ENCODE data around the gene CENPC.
A peak's percentile ranks its signal among the peaks of the same experiment; 100 is the strongest.
"Not testable (repeated sequence)": the region's sequence is repeated elsewhere in the genome, so short reads cannot be mapped to it uniquely, and the experiment has no call there.

Gene CENPC

GRCh38 chr4:67452100-67452845 is 93.0 kb downstream of the CENPC start:
- in situ Hi-C loops (cut with HindIII; ENCODE audit: low pct_ligation_motif_present, low sequenced_read_pairs), result no loop called here
- Histone ChIP-seq H3K27ac (no peak overlapping the region), H3K4me3 (ENCODE audit: low read depth, low read length) (no peak overlapping the region), H3K27me3 (replicated peaks) (no peaks in the 10 kb centered on the region), H3K36me3 (replicated peaks) (no peaks in the 10 kb centered on the region)
- peak; percentile 56 for DNase-seq
- no peak for TF ChIP-seq CTCF (IDR thresholded peaks at IDR 0.05; ENCODE audit: low read depth, low read length, missing control alignments)

- in situ Hi-C loops (cut with HindIII; ENCODE audit: low pct_ligation_motif_present, low sequenced_read_pairs), result no loop called here
- H3K27ac ChIP-seq, result no peak overlapping the region
- no peak for TF ChIP-seq CTCF (IDR thresholded peaks at IDR 0.05; ENCODE audit: low read depth, low read length, missing control alignments)
- H3K36me3 ChIP-seq (replicated peaks), result no peaks in the 10 kb centered on the region
- no peaks in the 10 kb centered on the region for H3K27me3 ChIP-seq (replicated peaks)
- H3K4me3 ChIP-seq (ENCODE audit: low read depth, low read length), result no peak overlapping the region
- peak; percentile 14 for DNase-seq
These were observed 93.8 kb downstream of the CENPC start for GRCh38 chr4:67451464-67451863.

GRCh38 chr4:67448621-67449020 is 96.7 kb downstream of the CENPC start:
- H3K4me3 ChIP-seq (ENCODE audit: low read depth, low read length), result no peak overlapping the region
- in situ Hi-C loops (cut with HindIII; ENCODE audit: low pct_ligation_motif_present, low sequenced_read_pairs), result no loop called here
- no peak overlapping the region for H3K27ac ChIP-seq
- no peaks in the 10 kb centered on the region for H3K27me3 ChIP-seq (replicated peaks)
- DNase-seq, result no peak
- TF ChIP-seq CTCF (IDR thresholded peaks at IDR 0.05; ENCODE audit: low read depth, low read length, missing control alignments), result no peak
- no peaks in the 10 kb centered on the region for H3K36me3 ChIP-seq (replicated peaks)

- in situ Hi-C loops (cut with HindIII; ENCODE audit: low pct_ligation_motif_present, low sequenced_read_pairs), result no loop called here
- no peaks in the 10 kb centered on the region for H3K27me3 ChIP-seq (replicated peaks)
- H3K27ac ChIP-seq, result no peak overlapping the region
- H3K36me3 ChIP-seq (replicated peaks), result no peaks in the 10 kb centered on the region
- no peak for TF ChIP-seq CTCF (IDR thresholded peaks at IDR 0.05; ENCODE audit: low read depth, low read length, missing control alignments)
- H3K4me3 ChIP-seq (ENCODE audit: low read depth, low read length), result no peak overlapping the region
- DNase-seq, result no peak
These were observed 97.4 kb downstream of the CENPC start for GRCh38 chr4:67447873-67448272.

GRCh38 chr4:67446811-67447210 is 98.5 kb downstream of the CENPC start:
- H3K27me3 ChIP-seq (replicated peaks), result no peaks in the 10 kb centered on the region
- H3K4me3 ChIP-seq (ENCODE audit: low read depth, low read length), result no peak overlapping the region
- DNase-seq, result no peak
- in situ Hi-C loops (cut with HindIII; ENCODE audit: low pct_ligation_motif_present, low sequenced_read_pairs), result no loop called here
- no peaks in the 10 kb centered on the region for H3K36me3 ChIP-seq (replicated peaks)
- no peak overlapping the region for H3K27ac ChIP-seq
- no peak for TF ChIP-seq CTCF (IDR thresholded peaks at IDR 0.05; ENCODE audit: low read depth, low read length, missing control alignments)

GRCh38 chr4:67445881-67446280 is 99.4 kb downstream of the CENPC start:
- H3K27me3 ChIP-seq (replicated peaks); H3K36me3 ChIP-seq (replicated peaks); DNase-seq; H3K27ac ChIP-seq; in situ Hi-C loops (cut with HindIII; ENCODE audit: low pct_ligation_motif_present, low sequenced_read_pairs); H3K4me3 ChIP-seq (ENCODE audit: low read depth, low read length): not testable (repeated sequence)
